GOT3 (cell line): Measurements from ENCODE around the gene ADK.
"Not testable (repeated sequence)": the region's sequence is repeated elsewhere in the genome, so short reads cannot be mapped to it uniquely, and the experiment has no call there.

Experiments used
- DNase-seq: peaks from one replicate; lab custom pipeline; 2025; ENCODE audit warnings: mixed read lengths; lab: John Stamatoyannopoulos, UW

The ADK gene

GRCh38 chr10:74244097-74244685, 93.2 kb downstream of the ADK start:
- DNase-seq = no peak

GRCh38 chr10:74244807-74245206, 93.8 kb downstream of the ADK start:
- no peak for DNase-seq

DNA sequence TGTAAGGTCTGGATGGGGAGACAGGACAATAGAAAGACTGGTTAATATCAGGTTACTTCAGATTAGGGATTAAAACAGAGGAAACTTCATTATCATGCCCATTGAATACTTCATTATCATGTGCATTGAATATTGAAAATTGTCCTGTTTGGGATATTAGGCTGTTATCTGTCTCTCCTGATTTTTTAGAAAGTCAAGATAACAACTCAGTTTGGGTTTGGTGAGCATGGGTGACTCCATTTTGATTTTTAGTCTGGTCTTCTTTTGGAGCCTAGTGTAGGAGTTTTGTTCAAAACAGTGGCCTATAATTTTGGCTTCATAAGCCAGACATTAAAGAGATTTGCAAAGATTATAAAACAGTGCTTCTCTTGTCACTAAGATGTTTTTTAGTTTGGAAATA, 95.5 kb downstream of the ADK start:
- no peak for DNase-seq

DNA sequence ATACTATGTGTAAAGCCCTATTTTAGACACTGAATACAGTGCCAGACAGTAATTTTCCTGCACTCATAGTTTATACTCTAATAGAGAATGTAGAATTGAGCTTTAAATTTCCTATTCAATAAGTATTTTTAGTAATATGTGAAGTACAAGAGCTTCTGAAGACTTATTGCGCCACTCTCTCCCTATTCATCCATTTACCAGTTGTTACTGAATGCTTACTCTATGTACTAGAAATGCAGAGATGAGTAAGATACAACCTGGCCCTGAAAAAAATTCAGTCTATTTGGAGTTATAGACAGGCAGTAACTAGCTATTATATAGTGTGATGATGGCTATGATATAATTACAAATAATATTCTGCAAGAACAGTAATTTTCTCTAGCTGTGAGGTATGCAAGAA, 98.8 kb downstream of the ADK start:
- no peak for DNase-seq

GRCh38 chr10:74255214-74255613, 104.2 kb downstream of the ADK start:
- no peak for DNase-seq

GRCh38 chr10:74255888-74256357, 104.9 kb downstream of the ADK start:
- DNase-seq = no peak

DNA sequence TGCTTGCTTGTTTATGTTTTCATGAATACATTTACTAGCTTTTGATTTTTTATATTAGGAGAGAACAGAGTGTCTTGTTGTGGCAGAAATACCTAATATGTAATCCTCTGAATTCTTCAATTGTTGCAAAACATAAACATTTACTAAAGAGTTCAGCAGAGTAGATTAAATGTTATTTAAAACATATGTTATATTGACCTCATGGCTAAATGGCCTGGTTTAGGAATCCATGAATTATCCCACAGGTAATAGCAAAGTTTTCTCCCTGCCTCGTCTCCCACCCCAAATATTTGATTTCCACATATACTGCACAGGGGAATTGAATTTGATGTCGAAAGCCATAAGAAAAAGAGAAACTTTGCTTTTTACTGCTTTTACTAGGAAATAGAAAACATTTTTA, 111.8 kb downstream of the ADK start:
- DNase-seq = no peak

DNA sequence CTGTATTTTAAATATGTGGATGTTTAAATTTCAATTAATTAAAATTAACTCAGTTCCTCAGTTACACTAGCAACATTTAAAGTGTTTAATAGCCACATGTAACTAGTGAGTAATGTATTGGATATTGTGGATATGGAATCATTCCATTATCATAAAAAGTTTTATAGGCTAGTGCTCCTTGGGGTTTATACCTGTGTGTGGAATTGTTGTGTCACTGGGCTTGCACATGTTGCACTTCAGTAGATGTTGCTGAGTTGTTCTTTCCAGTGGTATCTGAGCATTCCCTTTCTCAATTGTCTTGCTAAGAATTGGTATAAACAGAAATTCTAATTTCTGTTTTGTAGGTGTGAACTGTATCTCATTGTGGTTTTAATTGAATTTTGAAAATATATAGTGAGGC, 113.0 kb downstream of the ADK start:
- no peak for DNase-seq

GRCh38 chr10:74272288-74272687, 121.3 kb downstream of the ADK start:
- DNase-seq = no peak

DNA sequence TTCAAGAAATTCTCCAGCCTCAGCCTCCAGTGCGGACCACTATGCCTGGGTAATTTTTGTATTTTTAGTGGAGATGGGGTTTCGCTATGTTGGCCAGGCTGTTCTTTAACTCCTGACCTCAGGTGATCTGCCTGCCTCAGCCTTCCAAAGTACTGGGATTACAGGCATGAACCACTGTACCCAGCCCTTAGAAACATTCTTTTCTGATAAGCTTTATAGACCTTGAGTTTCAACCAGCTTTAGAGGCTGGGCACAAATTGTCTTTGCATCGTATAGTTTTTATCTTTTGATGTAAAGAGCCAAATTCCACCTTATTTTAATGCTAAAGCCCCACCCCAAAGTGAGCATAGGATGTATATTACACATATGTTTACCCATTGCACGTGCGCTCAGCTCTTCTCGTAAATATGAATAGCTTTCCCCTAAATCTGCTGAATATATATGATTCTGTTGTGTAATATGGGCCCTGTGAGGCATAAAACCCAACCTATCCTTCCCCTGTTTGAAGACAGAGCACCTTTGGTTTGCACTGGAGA, 124.8 kb downstream of the ADK start:
- no peak for DNase-seq

- DNase-seq = no peak
Observed at GRCh38 chr10:74276416-74276815, 125.4 kb downstream of the ADK start.

- no peak for DNase-seq
Observed at GRCh38 chr10:74282151-74282847, 131.3 kb downstream of the ADK start.

DNA sequence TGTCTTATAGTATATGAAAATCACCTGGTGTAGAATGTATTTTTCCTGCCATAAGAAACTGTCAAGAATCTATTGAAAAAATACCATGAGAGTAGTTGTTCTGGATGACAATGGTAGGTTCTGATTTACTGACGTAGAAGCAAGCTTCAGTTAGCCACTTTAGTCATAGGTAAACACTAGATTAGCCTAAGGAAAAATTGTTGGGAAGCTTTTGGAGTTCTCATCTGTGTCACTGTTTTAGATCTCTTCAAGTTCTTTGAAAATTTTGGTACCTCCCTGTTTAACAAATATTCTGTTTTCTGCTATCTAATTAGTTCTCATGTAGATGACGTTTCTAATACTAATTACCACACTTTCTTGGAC, 131.8 kb downstream of the ADK start:
- no peak for DNase-seq

- no peak for DNase-seq
Observed at GRCh38 chr10:74289188-74289587, 138.2 kb downstream of the ADK start.

DNA sequence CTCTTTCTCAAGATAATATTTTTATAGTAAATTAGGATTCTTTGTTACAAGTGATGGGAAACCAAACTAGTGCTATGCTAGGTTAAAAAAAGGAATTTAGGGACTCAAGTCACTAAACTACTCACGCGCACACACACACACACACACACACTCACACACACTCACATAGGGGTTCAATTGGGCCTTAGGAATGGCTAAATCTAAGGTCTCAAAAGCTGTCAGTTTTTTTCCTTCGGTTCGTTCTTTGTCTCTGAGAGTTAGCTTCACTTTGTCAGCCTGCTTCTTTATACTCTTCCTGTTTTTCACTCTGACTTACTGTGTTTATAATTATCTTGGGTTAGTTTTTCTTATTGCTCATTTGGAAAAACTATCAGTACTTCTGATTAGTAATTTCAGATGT, 138.9 kb downstream of the ADK start:
- no peak for DNase-seq

DNA sequence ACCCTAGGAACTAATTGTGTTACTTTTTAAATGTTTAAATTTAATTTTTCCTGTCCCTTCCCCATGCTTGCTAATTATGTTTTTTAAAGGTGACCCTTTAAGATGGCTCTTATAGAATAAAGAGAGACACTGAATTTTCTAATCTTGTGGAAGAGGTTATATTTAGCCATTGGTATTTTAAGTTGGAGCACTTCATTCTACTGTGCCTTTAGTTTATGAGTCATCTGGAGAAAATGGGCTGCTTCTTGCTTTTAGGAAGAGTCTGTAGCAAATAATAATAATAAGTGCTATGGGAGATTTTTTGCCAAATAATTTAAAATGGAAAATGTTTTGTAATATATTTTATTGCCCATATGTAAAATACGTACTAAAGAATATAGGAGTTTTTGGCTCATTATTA, 139.7 kb downstream of the ADK start:
- DNase-seq = no peak

DNA sequence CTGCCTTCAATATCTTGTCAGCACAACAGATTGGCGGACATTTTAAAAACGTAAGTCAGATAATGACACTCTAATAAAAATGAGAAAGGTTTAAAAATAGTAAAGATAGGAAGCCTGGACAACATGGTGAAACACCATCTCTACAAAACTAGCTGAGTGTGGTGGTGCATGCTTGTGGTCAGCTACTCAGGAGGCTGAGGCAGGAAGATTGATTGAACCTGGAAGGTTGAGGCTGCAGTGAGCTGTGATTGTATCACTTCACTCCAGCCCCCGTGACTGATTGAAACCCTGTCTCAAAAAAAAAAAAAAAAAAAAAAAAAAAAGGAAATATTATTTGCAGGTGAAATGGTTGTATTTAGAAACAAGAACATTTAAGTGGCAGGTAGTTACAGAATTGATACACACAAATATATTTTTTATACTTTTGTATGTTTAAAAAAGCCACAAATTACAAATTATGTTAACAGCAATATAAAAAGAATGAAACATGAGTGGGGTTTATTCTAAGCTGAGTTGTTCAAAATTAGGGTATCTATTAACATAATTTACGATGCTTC, 141.9 kb downstream of the ADK start:
- no peak for DNase-seq

GRCh38 chr10:74293686-74294371, 142.8 kb downstream of the ADK start:
- no peak for DNase-seq

DNA sequence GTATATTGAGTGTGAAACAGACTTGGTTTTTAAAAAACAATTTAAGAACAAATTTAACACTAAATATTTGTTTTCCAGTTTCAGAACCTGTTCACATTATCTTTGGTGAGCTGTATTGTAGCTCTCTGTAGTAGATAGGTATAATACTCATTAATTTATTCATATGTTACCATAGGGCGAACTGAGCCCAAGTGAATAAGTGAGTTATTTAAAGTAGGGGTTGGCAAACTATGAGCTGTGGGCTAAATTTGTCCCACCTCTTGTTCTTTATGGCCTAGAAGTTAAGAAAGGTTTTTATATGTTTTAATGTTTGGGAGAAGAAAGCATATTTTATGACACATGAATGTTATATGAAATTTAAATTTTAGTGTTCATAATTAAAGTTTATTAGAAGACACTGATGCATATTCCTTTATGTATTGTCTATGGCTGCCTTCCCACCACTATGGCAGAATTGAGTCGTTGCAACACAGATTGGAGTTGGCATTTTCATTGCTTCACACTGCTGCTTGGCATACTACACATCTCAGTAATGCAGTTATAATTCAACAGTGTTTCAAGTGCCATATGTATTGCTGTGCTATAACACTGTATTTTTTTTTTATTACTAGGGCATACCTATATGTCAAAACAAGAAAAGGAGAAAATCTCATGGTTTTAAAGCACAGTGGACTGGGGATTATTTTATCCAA, 146.5 kb downstream of the ADK start:
- no peak for DNase-seq

DNA sequence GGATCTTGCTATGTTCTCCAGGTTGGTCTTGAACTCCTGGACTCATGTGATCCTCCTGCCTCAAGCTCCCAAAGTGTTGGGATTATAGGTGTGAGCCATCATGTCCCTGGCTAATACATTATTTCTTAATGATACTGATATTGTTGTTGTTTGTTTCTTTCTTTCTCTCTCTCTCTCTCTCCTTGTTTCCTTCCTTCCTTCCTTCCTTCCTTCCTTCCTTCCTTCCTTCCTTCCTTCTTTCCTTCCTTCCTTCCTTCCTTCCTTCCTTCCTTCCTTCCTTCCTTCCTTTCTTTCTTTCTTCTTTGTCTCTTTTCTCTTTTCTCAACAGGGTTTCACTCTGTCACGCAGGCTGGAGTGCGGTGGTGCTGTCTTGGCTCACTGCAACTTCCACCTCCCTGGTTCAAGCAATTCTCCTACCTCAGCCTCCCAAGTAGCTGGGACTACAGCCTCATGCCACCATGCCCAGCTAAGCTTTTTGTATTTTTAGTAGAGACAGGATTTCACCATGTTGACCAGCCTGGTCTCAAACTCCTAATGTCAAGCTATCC, 149.1 kb downstream of the ADK start:
- not testable (repeated sequence) for DNase-seq

DNA sequence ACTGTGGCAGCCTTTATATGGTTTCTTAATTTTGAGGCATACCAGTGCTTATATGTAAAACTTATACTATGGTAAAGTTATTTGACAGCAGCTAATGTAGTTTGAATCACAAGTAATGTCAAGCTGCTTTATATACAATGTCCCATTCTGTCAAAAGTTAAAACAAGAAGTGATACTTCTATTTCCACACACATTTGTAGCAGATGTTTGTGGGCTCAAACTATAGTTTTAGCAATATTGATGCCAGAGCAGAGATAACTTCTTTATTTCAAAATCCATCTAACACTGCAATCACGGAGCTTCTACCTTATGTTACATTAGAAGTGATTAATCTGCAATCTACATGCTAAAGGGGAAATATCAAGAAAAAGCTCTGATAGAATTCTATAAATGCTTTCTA, 149.6 kb downstream of the ADK start:
- DNase-seq = no peak

DNA sequence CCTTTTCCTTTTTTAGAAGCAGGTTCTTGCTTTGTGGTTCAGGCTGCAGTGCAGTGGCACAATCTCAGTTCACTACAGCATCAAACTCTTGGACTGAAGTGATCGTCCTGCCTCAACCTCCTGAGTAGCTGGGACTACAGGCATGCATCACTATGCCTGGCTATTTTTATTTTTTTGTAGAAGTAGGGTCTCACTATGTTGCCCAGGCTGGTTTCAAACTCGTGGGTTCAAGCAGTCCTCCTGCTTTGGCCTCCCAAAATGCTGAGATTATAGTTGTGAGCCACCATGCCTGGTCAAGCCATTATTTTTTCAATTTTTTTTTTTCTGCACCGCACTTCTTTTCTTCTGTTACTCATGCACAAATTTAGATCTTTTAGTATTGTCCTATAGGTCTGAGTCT, 154.7 kb downstream of the ADK start:
- no peak for DNase-seq
